Measurements from ENCODE around the gene ADSL.

DNA sequence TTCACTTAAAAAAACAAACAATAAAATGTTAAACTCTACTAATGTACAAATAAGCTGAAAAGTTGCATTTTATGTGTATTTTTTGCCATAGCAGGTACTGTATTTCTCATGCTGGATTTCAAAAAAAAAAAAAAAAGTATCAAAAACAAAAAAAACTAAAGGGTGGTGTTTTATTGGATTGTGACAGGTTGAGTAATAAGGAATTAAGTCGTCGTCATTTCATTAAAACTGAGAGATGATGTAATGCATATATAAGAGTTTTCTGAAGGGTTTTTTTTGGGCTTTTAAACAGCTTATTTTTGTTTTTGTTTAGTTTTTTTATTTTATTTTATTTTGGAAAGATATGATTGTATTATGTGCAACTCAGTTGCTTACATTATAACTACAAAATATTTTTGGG lies 10.9 kb upstream of the ADSL start:
- no peak for TF ChIP-seq CTCF (IDR thresholded peaks at IDR 0.05; ENCODE audit: low read length)
- no peak for TF ChIP-seq EZH2phosphoT487 (IDR thresholded peaks at IDR 0.05; ENCODE audit: low read length)
- TF ChIP-seq EZH2 (optimal IDR thresholded peaks at IDR 0.05; ENCODE audit: low read depth, low read length), result no peak
